Right forelimb (tissue), 1 donor: ENCODE measurements around the gene PILRA.

Experiments used
- DNase-seq: peaks from one replicate; pipeline ENCODE4 v3.0.0-alpha.2; 2018

PILRA gene

GRCh38 chr7:100413889-100414288 is 40.6 kb downstream of the PILRA start:
- no peak for DNase-seq

- no peak for DNase-seq
These were observed 42.2 kb downstream of the PILRA start for GRCh38 chr7:100415448-100415847.

GRCh38 chr7:100418930-100419659 is 45.8 kb downstream of the PILRA start:
- DNase-seq = no peak

GRCh38 chr7:100419660-100420226 is 46.5 kb downstream of the PILRA start:
- DNase-seq = no peak

DNA sequence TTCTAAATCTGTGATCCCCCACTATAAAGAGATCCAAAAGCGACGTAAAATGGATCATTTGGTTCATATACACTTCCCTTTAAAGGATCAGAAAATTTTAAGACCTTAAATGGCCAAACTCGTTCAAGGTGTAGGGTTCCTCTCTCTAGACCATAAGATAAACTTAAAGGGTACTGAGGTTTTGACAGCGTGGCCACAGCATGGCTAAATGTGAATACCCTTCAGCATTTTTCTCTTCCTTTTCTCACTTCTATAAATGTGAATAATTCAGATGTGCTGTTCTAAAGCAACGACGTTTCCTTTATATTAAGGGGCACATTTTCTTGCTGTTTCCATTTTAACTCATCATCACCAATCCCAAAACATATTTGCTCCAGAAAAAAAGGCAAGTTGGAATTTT is 50.0 kb downstream of the PILRA start:
- no peak for DNase-seq

GRCh38 chr7:100425347-100425746 is 52.1 kb downstream of the PILRA start:
- DNase-seq = no peak

GRCh38 chr7:100426516-100426915 is 53.2 kb downstream of the PILRA start:
- DNase-seq = no peak

- DNase-seq = no peak
These were observed 54.5 kb downstream of the PILRA start for GRCh38 chr7:100427762-100428198.

DNA sequence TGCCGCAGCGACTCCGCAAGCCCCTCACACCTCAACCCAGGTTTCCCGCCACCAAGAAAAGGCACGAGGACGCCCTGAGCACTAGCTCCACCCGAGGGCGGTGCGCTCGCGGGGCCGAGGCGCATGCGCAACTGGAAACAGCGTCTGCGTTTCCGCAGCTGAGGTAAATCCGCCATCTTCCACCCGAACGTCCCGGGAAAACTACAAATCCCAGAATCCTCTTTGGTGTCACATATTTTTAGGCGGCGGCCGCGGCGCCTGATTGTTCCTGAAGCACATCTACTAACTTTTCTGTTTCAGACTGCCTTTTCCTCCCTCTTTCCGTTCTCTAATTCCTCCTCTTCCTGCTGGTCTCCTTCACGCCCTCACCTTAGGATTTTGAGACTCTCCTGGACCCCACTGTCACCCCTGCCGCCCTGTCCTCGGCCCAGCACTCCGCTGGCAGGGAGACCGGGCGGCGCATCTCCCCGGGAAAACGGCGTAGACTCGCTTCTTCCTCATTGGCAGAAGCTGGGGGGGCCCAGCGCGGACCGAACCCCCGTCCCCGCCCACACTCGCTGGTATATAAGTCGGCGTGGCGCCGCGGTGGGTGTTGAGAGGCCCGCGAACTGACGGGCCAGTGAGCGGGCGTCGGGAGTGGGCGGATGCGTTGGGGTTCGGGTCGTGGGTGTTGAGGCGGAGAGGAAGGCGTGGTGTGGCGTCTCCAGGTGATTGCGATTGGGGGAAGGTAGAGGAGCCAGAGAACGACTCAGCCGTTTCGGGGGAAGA is 55.1 kb downstream of the PILRA start, which contains the start of gene ZCWPW1:
Gene ZCWPW1 (minus strand): TSS at position 505 of the 768 bp plus-strand sequence. CDS start 8,054 bp downstream, outside the sequence.
- DNase-seq = peak; percentile 97

DNA sequence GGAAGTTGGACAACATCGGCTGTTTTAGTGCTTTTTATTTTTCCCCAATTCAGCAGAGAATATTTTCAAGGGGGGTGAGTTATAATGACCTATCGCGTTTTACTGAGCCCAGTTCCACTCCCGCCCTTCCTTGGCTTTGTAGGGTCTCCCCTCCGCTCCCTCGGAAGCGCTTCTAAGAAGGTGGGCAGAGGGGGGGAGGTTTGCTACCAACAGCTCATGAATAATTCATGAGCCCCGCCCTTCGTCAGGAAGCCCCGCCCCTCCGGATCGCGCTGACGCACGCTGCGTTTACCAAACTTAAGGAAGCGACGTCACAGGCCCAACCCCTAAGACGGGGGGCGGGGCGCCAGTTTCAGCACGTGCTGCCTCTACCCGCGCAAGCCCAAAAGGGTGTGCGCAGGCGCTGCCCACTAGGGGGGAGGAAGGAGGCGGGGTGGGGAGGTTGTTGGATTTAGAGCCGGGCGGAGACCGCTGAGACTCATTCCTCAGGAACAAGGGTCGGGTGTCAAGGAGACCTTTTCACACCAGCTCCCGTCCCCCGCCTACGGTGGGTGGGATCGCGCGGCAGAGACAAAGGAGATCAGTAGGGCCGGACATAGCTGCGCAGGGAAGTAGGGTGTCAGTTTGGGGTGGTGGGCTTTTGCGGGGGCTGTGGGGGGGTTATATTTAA is 55.8 kb downstream of the PILRA start:
- peak; percentile 100 for DNase-seq

GRCh38 chr7:100429637-100430492 is 56.6 kb downstream of the PILRA start, which contains the start of gene MEPCE:
Gene MEPCE (plus strand): TSS chr7:100429831. CDS start chr7:100430019, 188 bp downstream.
- peak; percentile 100 for DNase-seq

DNA sequence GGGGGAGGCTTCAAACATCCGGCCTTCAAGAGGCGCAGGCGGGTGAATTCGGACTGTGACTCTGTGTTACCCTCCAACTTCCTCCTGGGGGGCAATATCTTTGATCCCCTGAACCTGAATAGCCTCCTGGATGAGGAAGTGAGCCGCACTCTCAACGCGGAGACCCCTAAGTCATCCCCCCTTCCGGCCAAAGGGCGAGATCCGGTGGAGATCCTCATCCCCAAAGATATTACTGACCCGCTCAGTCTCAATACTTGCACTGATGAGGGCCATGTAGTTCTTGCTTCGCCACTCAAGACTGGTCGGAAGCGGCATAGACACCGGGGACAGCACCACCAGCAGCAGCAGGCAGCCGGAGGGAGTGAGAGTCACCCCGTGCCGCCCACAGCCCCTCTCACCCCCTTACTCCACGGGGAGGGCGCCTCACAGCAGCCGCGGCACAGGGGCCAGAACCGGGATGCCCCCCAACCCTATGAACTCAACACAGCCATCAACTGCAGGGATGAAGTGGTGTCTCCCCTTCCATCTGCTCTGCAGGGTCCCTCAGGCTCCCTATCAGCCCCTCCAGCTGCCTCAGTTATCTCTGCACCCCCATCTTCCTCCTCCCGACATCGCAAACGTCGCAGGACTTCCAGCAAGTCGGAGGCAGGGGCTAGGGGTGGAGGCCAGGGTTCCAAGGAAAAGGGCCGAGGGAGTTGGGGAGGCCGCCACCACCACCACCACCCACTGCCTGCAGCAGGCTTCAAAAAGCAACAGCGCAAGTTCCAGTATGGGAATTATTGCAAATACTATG is 57.4 kb downstream of the PILRA start:
- no peak for DNase-seq

- DNase-seq = no peak
These were observed 58.0 kb downstream of the PILRA start for GRCh38 chr7:100431286-100431735.

- DNase-seq = no peak
These were observed 58.8 kb downstream of the PILRA start for GRCh38 chr7:100432053-100432452.

DNA sequence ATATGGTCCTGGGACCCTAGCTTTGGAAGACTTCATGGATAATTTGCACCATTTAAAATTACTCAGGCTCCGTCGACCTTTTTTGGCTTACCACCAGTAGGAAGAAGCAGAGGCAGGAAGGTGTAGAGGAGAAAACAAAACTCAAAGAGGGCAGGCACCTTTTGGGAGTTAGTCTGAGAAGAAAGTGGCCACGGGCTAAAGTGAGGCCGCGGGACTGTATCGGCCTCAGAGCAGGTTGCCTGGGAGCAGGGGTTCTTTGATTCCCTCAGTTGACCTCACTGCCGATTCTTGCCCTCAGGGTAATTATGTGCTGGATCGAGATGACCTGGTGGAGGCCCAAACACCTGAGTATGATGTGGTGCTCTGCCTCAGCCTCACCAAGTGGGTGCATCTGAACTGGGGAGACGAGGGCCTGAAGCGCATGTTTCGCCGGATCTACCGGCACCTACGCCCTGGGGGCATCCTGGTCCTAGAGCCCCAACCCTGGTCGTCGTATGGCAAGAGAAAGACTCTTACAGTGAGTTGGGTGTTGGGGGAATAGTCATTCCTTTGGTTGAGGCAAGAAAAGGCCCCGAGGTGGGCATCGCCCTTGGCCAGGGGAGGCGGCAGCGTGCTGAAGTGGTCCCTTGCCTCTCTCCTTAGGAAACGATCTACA is 59.5 kb downstream of the PILRA start:
- no peak for DNase-seq

DNA sequence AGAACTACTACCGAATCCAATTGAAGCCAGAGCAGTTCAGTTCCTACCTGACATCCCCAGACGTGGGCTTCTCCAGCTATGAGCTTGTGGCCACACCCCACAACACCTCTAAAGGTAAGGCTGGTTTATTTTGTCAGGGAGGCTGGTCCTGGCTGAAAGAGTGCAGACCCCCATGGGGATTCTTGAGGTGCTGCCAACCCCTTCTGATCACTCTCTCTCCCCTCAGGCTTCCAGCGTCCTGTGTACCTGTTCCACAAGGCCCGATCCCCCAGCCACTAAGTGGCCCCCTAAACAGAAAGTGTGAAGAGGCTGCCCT is 59.9 kb downstream of the PILRA start:
- no peak for DNase-seq

DNA sequence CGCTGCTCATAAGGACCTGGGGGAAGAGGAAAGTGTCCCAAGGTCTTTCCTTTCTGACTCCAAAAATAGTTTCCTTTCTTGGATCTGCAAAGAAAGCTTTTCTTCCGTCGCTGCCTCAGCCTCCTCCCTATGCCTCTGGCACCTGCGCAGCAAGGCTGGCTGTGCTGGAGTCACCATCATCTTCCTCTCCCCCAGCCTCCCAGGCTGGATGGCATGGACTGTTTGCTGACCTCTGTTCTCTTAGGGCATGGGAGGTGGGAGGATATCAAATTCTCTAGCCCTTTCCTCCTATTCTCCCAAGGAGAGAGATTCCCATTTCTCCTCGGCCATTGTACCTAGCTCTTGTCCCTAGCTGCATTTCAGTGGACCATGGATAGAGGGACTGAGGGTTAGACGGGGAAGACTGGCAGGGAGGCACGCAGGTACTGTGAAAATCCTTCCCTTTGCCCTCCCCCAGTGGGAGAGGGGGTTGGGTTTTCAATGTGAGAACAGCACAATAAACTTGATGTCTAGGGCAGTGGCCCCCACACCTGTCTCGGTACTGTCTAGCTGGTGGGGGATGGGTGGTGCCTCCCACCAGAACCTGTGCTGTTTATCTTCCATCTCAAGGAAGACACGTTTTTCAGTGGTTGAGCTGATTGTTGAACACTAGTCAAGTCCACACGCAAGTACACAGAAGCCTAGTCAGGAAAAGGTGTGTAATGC is 60.5 kb downstream of the PILRA start:
- DNase-seq = no peak

DNA sequence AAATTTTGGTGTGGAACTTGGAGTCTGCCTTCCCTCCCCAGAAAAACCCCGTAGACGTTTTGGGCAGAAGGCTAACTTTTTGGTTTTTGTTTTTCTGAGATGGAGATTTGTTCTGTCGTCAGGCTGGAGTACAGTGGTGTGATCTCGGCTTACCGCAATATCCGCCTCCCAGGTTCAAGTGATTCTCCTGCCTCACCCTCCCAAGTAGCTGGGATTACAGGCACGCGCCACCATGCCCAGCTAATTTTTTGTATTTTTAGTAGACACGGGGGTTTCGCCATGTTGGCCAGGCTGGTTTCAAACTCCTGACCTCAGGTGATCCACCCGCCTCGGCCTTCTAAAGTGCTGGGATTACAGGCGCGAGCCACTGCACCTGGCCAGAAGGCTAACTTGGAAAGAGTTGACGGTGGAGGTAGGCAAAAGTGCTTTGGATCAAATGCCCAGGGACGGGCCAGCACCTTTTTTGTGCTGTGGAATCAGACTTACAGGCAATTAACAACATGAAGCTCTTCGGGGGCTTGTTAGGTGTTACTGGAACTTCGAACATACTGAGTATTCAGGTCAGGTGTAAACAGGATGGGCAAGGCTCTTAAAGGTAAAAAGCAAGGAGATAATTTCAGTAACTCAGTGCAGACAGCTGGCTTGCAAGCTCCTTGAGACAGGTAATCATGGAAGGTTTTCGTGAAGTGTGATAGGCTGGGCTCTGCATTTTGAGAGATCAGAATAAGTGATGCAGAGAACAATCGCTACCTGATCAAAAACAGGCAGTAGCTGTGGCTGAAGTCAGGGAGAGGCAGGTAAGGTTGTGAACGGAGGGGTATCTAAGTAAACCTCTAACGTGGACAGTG is 61.2 kb downstream of the PILRA start:
- DNase-seq = no peak
